ENCODE results near the gene ERMN.
"Not testable (repeated sequence)": the region's sequence is repeated elsewhere in the genome, so short reads cannot be mapped to it uniquely, and the experiment has no call there.

ERMN gene

DNA sequence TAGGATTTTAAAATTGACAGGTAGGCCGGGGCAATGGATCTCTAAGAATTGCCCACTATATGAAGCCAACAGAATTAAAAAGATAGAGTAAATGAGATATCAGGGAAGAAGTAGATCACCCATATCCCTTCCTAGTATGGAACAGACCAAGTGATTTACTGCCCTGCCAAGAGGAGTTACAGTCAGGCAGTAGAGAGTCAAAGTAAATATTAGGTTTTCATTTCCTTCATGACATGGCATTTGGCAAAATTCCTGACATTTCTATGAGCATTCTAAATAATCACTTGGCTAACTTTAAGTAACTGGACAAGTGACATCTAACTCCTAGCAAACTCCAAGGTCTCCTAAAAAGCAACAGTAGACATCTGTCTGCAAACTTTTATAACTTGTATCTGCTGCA is 34.6 kb downstream of the ERMN start:
- DNase-seq = no peak

GRCh38 chr2:157290525-157290924 is 35.1 kb downstream of the ERMN start:
- DNase-seq = no peak

- DNase-seq = no peak
Measured at GRCh38 chr2:157287160-157287559, 38.5 kb downstream of the ERMN start.

DNA sequence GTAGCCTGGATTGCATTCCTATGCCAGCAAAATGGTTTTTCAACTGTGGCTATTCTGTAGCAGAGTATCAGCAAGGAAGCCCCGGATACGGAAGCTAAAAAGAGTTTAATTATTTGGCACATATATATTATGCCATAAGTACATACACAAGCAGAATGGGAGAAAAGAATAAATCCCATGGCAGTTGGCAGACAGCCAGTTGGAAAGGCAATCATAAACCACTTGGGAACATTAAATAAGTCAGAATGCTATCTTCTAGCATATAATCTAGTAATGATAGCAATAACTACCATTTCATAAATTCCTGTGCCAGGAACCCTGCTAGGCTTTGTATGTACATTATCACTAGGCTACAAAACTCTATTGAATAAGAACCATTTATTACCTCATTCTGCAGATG is 42.2 kb downstream of the ERMN start:
- no peak for DNase-seq

GRCh38 chr2:157281316-157281715 is 44.3 kb downstream of the ERMN start:
- DNase-seq = no peak

DNA sequence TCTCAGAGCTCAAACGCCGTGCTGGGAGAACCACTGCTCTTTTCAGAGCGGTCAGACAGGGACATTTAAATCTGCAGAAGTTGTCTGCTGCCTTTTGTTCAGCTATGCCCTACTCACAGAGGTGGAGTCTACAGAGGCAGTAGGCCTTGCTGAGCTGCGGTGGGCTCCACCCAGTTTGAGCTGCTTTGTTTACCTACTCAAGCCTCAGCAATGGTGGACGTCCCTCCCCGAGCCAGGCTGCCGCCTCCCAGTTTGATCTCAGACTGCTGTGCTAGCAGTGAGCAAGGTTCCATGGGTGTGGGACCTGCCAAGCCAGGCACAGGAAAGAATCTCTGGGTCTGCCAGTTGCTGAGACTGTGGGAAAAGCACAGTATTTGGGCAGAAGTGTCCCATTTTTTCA is 46.3 kb downstream of the ERMN start:
- not testable (repeated sequence) for DNase-seq

DNA sequence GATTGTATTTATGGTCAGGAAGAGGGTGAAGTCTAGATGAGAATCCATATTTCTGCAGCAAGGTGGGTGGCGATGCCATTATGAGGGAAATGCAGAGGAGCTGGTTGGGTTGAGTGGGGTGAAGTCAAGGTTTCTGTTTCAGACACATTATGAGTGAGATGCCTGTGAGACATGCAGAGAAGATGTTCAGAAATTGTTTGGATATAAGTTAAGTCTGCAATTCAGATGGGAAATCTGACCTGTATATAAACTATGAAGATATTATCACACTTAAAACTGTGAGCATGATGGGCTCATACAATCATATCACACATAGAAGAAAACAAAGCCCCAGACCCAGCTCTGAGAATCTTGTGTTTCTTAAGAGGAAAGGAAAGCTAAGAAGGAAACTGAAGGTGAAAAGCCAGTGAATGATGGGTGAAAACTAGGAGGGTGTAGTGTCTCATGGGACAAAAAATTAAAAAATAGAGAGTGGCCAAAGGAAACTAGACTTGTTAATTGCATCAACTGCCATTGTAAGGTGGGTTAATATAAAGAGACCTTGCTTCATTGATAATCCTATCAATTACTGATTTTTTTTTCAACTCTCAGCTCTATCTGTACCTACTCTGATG is 53.9 kb downstream of the ERMN start:
- no peak for DNase-seq

GRCh38 chr2:157269922-157270321 is 55.7 kb downstream of the ERMN start:
- DNase-seq = no peak

DNA sequence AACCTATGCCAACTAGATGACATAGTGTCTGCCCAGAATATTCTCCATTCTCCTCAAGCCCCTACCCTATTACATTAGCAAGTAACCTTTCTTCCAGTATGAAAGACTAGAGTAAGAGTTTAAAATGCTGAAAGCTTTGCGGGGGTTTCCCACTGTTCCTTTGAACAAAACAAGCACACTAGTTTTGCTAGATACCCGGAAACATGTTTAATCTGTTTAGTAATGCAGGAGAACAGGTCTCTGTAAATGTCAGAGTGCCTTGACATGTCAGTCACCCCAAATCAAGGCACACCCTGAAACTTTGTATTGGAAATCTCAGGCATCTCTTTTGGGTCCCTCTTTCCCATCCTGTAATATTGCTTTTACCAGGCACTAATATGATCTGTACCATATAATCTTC is 56.6 kb downstream of the ERMN start:
- no peak for DNase-seq
